GM20431 (cell line): Measurements from ENCODE around the gene OST4.
"Not testable (repeated sequence)": the region's sequence is repeated elsewhere in the genome, so short reads cannot be mapped to it uniquely, and the experiment has no call there.

Experiments
- in situ Hi-C: fragments of 300-500 bp; cut with MseI, MboI; formaldehyde crosslinking; loops from one replicate; pipeline ENCODE4 v1.15.0; 2020; ENCODE audit warnings: low sequenced_read_pairs; ENCODE audit not compliant: unreplicated experiment

OST4 gene

DNA sequence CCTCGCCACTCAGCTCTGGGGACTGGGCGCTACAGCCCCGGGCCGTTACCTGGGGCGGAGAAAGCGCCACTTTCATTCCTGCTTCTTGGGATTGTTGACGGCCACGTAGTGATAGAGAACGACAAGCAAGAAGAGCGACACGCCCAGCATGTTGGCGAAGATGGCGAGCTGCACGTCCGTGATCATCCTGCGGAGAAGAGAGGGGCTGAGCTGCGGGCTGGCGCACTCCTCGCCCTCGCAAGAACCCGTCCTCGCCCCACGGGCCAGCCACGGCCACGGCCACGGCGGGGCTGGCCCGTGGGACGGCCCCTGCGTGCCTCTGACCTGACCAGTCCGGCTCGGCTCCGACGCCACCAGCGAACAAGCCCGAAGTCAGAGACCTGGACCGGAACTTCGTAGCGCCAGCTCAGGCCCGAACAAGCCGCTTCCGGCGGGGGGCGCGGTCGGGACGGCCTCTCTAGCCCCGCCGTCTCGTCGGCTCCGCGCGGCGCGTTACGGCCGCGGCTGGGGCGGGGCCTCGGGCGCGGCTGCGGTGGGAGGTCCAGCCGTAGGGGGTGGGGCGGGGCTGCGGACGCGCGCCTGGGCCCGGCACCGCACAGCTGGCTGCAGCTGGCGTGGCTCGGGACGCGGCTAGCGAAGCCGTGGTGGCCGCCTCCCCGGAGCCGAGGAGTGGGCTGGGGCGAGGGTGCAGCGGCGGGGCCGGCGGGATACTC, at the start of gene OST4:
TSS of gene OST4 (minus strand) at position 378 of the 713 bp plus-strand sequence.
- in situ Hi-C loops, result no loop called here

DNA sequence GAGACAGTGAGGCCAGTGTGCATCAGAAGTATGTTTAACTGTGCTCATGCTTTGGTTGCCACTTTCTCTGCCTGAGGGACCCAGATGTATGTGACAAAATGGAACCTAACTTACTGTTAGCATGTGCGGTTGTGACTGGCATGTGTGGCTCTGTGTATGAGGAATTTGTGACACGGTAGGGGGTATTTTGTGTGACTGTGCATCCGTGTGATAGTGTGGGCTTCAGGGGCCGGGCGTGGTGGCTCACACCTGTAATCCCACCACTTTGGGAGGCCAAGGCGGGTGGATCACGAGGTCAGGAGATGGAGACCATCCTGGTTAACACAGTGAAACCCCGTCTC, 47.8 kb upstream of the OST4 start:
- in situ Hi-C loops, result not testable (repeated sequence)

- in situ Hi-C loops, result no loop called here
Observed at GRCh38 chr2:27118525-27119329, 47.3 kb upstream of the OST4 start, which contains the start of gene CGREF1. Gene CGREF1 (minus strand): TSS chr2:27119128. CDS start chr2:27104366, 14,762 bp downstream.

DNA sequence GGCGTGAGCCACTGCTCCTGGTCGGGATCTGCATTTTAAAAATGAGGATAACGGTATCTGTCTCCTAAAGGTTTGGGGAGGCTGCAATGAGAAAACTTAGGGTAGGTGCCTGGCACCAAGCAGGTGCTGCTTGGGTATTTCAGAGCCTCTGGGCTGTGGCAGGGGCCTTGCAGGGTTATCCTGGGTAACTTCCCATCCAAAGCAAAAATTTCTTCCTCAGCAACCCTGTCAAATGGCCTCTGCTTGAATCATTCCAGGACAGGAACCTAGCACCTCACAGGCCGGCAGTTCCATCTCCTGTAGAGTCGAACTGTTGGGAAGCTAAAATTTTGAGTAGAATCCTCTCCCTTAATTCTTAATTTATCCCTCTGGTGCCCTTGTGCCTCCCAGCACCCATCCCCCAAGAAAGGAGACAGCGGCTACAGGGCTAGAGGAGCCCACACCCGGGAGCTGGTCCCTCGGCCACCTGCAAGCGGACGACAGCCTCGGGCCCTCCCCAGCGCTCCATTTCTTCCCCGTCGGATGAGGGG, 46.6 kb upstream of the OST4 start:
- in situ Hi-C loops, result no loop called here

DNA sequence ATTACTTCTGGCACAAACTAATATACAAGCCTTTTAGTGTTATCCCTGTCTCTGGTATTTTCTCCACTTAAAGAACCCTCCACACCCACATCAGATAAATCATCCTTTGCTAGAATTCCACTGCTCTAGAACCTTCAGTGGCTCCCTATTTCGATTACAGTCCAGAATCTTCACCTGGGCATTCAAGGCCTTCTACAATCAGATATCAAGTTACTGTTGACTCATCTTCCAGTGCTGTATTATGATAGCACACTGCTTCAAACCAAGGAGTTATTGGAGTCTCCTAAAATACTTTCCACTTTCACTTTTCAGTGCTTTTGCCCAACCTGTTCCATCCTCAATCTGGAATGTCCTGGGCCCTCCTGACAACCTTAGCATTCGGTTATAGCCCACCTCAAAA, 44.1 kb upstream of the OST4 start:
- in situ Hi-C loops, result no loop called here

DNA sequence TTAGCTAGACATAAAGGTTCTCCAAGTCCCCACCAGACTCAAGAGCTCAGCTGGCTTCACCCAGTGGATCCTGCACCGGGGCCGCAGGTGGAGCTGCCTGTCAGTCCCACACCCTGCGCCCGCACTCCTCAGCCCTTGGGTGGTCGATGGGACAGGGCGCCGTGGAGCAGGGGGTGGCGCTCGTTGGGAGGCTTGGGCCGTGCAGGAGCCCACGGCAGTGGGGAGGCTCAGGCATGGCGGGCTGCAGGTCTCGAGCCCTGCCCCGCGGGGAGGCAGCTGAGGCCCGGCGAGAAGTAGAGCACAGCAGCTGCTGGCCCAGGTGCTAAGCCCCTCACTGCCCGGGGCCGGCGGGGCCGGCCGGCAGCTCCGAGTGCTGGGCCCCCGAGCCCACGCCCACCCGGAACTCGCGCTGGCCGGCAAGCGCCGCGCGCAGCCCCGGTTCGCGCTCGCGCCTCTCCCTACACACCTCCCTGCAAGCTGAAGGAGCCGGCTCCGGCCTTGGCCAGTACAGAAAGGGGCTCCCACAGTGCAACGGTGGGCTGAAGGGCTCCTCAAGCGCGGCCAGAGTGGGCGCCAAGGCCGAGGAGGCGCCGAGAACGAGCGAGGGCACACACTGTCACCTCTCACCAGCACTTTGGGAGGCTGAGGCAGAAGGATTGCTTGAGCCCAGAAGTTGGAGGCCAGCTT, 40.1 kb upstream of the OST4 start:
- in situ Hi-C loops, result not testable (repeated sequence)

DNA sequence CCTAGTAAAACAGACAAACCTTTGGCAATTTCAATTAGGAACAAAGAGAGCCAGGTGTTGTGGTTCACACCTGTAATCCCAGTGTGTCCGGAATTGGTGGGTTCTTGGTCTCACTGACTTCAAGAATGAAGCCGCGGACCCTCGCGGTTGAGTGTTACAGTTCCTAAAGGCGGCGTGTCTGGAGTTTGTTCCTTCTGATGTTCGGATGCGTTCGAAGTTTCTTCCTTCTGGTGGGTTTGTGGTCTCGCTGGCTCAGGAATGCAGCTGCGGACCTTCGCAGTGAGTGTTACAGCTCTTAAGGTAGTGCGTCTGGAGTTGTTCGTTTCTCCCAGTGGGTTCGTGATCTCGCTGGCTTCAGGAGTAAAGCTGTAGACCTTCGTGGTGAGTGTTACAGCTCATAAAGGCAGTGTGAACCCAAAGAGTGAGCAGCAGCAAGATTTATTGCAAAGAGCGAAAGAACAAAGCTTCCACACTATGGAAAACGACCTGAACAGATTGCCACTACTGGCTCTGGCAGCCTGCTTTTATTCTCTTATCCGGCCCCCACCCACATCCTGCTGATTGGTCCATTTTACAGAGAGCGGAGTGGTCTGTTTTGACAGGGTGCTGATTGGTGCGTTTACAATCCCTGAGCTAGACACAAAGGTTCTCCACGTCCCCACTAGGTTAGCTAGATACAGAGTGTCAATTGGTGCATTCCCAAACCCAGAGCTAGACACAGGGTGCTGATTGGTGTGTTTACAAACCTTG, 39.3 kb upstream of the OST4 start:
- in situ Hi-C loops, result not testable (repeated sequence)

- in situ Hi-C loops, result no loop called here
Observed at GRCh38 chr2:27109083-27109482, 37.6 kb upstream of the OST4 start.

- in situ Hi-C loops, result no loop called here
Observed at GRCh38 chr2:27108221-27108620, 36.8 kb upstream of the OST4 start.

- in situ Hi-C loops, result no loop called here
Observed at GRCh38 chr2:27105981-27106380, 34.5 kb upstream of the OST4 start.

- in situ Hi-C loops, result no loop called here
Observed at GRCh38 chr2:27102329-27102728, 30.9 kb upstream of the OST4 start.

DNA sequence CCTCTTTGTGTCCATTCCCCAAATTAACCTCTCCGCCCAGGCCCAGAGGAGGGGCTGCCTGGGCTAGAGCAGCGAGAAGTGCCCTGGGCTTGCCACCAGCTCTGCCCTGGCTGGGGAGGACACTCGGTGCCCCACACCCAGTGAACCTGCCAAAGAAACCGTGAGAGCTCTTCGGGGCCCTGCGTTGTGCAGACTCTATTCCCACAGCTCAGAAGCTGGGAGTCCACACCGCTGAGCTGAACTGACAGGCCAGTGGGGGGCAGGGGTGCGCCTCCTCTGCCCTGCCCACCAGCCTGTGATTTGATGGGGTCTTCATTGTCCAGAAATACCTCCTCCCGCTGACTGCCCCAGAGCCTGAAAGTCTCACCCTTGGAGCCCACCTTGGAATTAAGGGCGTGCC, 28.6 kb upstream of the OST4 start:
- in situ Hi-C loops, result no loop called here

DNA sequence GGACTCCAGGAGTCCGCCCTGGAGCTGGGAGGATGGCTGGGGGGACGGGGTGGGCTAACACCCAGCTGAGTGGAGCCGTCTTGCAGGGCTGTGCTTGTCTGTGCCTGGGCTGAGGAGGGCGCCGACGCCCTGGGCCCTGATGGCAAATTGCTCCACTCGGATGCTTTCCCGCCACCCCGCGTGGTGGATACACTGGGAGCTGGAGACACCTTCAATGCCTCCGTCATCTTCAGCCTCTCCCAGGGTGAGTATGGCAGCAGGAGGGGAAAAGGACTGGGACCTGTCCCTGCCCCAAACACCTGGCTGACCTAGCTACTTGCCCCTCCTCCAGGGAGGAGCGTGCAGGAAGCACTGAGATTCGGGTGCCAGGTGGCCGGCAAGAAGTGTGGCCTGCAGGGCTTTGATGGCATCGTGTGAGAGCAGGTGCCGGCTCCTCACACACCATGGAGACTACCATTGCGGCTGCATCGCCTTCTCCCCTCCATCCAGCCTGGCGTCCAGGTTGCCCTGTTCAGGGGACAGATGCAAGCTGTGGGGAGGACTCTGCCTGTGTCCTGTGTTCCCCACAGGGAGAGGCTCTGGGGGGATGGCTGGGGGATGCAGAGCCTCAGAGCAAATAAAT, 28.0 kb upstream of the OST4 start:
- in situ Hi-C loops, result loop anchor here (10.0 kb wide), 1 partner anchor 185 kb away; the partner anchor contains the start of gene TRIM54

DNA sequence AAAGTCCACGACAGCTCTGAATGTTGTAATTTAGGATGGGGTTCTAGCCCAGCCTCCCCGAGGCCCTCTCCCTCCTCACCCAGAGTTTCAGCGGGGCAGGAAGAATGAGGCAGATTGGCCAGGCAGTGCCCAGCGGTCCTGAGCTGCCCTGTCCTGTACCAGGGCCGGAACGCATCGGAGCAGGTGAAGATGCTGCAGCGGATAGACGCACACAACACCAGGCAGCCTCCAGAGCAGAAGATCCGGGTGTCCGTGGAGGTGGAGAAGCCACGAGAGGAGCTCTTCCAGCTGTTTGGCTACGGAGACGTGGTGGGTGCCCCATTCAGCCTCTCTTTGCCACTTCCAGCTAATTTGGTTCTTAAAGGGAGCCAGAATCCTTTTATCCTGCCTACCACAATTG, 25.9 kb upstream of the OST4 start:
- in situ Hi-C loops, result loop anchor here (10.0 kb wide), 1 partner anchor 187 kb away; the partner anchor contains the start of gene TRIM54

GRCh38 chr2:27096748-27097297, 25.4 kb upstream of the OST4 start:
- in situ Hi-C loops, result loop anchor here (10.0 kb wide), 1 partner anchor 188 kb away; the partner anchor contains the start of gene TRIM54

- in situ Hi-C loops, result loop anchor here (10.0 kb wide), 1 partner anchor 189 kb away; the partner anchor contains the start of gene TRIM54
Observed at GRCh38 chr2:27095745-27096651, 24.5 kb upstream of the OST4 start.

GRCh38 chr2:27095427-27095744, 23.9 kb upstream of the OST4 start:
- in situ Hi-C loops, result loop anchor here (10.0 kb wide), 1 partner anchor 189 kb away; the partner anchor contains the start of gene TRIM54
